Measurements from ENCODE around the gene CD7. TPM values are rescaled to one million over a fixed set of nuclear protein-coding genes. Genes with fewer than 3 reads are reported as not detected.

Gene CD7
- total and polyA plus RNA-seq, 9 of the 15 experiments (the other 6 are each of a cell fraction or from before 2014, with no cell fraction given) = 0.21 to 0.35 TPM; not detected in 7

DNA sequence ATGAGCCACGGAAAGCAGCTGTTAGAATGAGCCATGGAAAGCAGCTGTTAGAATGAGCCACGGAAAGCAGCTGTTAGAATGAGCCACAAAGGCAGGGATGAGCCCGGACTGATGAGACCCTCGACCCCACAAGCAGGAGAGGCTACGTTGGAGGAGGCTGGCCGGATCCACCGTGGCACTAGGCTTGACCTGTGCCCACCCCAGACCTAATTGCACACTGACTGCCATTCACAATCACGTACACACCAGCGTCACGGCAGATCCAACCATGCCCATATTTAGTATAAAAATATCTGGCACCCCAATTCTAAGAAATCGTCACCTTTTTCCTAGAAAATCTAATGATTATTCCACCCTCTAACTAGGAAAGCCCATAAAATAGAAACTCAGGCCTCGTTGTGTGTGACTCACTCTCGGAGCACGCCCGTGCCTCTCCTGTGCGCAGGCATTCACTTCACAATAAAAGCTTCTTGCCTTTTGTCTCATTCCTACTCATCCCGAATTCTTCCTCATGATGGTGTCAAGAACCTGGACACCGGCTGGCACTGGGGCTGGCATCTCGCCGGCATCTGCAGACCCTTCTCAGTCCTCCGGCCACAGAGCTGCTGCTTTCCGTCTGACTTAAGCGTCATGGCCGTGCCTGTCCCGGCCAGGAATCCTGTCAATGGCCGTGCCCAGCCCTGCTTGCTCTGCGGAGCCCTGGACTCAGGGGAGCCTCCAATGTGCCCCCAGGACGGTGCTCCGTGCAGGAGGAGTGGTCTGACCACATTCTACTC is 21.6 kb upstream of the CD7 start (continued):
- TF ChIP-seq, protein P1, sequence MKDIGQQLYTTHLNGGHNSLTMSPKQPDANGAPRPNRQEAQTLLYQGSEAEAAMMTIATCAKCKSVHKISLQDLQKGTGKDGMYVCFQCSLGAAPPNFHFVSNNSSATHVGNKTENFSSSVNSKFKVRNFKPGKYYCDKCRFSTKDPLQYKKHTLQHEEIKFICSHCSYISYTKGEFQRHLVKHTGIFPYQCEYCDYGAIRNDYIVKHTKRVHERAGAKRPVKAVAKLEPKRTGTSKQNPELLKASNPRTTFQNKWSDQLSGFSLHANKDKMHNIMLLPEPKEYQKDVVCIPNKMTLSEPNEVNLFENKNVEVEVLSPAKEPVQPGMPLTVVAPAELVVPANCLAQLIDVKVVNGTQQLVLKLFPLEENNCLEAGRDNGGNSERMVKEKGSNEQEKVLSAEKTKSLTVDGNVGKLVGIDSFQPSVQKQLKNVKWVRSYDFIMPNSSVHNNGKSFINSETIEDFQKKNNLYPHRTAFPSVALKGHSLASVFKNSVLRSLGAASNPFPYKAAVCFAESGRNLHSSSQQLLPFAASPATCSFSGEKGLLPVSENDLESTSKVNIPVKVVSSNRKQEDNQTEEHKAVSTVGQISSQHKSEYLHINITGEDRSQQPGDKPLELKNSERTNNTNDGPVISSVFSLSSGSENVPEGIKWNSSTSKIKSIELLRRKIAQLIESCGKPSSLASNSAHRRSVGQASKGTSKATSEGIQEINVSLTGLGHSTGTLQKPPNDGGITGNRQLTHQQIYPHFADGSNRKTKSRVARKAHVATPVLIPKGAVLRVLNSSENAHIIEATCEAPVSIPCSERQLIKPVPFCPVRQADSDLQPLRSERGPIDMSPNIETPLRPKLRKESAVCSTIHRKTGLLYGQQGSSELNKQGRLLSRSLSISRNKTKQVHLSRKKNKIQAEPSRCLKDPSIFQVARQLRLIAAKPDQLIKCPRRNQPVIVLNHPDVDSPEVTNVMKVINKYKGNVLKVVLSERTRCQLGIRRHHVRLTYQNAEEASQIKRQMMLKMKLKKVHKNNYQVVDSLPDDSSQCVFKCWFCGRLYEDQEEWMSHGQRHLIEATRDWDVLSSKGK (CRISPR knock-in tag; IDR thresholded peaks at IDR 0.05) = no peak
- TF ChIP-seq ZFX (CRISPR knock-in tag; IDR thresholded peaks at IDR 0.05) = peak; percentile 59
- no peak for TF ChIP-seq ILK (tag; IDR thresholded peaks at IDR 0.05; ENCODE audit: borderline replicate concordance, low read depth)
- TF ChIP-seq, protein P2, sequence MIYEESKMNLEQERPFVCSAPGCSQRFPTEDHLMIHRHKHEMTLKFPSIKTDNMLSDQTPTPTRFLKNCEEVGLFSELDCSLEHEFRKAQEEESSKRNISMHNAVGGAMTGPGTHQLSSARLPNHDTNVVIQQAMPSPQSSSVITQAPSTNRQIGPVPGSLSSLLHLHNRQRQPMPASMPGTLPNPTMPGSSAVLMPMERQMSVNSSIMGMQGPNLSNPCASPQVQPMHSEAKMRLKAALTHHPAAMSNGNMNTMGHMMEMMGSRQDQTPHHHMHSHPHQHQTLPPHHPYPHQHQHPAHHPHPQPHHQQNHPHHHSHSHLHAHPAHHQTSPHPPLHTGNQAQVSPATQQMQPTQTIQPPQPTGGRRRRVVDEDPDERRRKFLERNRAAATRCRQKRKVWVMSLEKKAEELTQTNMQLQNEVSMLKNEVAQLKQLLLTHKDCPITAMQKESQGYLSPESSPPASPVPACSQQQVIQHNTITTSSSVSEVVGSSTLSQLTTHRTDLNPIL (CRISPR knock-in tag; IDR thresholded peaks at IDR 0.05) = no peak
- peak; percentile 41; the same call in 1 of the 2 replicates for TF ChIP-seq POLR2G (IDR thresholded peaks at IDR 0.05; ENCODE audit: low read depth, low read length)
- no peak for TF ChIP-seq TAF1 (IDR thresholded peaks at IDR 0.05; ENCODE audit: control insufficient read depth, extremely low read depth, insufficient read depth, low read length, severe bottlenecking)
- TF ChIP-seq MYC (IDR thresholded peaks at IDR 0.05; ENCODE audit: low read depth, low read length) = peak; percentile 87
- peak; percentile 64; the same call in 1 of the 2 replicates for TF ChIP-seq MYC (CRISPR knock-in tag; IDR thresholded peaks at IDR 0.05; ENCODE audit: borderline replicate concordance, low read depth)
- no peak for TF ChIP-seq NCOA2 (IDR thresholded peaks at IDR 0.05; ENCODE audit: partially characterized antibody in 2 of 2)
- no peak for TF ChIP-seq POLR2H (tag; IDR thresholded peaks at IDR 0.05; ENCODE audit: low read depth)
- TF ChIP-seq, protein P3, sequence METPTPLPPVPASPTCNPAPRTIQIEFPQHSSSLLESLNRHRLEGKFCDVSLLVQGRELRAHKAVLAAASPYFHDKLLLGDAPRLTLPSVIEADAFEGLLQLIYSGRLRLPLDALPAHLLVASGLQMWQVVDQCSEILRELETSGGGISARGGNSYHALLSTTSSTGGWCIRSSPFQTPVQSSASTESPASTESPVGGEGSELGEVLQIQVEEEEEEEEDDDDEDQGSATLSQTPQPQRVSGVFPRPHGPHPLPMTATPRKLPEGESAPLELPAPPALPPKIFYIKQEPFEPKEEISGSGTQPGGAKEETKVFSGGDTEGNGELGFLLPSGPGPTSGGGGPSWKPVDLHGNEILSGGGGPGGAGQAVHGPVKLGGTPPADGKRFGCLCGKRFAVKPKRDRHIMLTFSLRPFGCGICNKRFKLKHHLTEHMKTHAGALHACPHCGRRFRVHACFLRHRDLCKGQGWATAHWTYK (CRISPR knock-in tag; IDR thresholded peaks at IDR 0.05) = peak; percentile 99
- peak; percentile 43; the same call in 1 of the 2 replicates for TF ChIP-seq ZBTB7A (IDR thresholded peaks at IDR 0.05; ENCODE audit: borderline replicate concordance, control insufficient read depth, low read depth, low read length)
- TF ChIP-seq, protein P4, sequence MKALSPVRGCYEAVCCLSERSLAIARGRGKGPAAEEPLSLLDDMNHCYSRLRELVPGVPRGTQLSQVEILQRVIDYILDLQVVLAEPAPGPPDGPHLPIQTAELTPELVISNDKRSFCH (CRISPR knock-in tag; IDR thresholded peaks at IDR 0.05) = no peak
- TF ChIP-seq, protein P4 (tag; IDR thresholded peaks at IDR 0.05) = peak; percentile 71

All from K562 (cell line).